Measurements from ENCODE around the gene PRKN.

The PRKN gene

GRCh38 chr6:161487694-161488093 is 1239.9 kb downstream of the PRKN start:
- in situ Hi-C loops (cut with MboI; ENCODE audit: low pct_unique_long_range_greater_than_20kb, low sequenced_read_pairs, unreplicated experiment) = no loop called here
- no peak for DNase-seq (ENCODE audit: low spot score)

GRCh38 chr6:161487217-161487531 is 1240.4 kb downstream of the PRKN start:
- in situ Hi-C loops (cut with MboI; ENCODE audit: low pct_unique_long_range_greater_than_20kb, low sequenced_read_pairs, unreplicated experiment) = no loop called here

More at GRCh38 chr6:161487694-161488093, 1239.9 kb downstream of the PRKN start:
- no peak for TF ChIP-seq CTCF (IDR thresholded peaks at IDR 0.05; ENCODE audit: extremely low read depth, insufficient read depth, missing control alignments)

GRCh38 chr6:161486361-161487216 is 1241.0 kb downstream of the PRKN start:
- TF ChIP-seq CTCF (IDR thresholded peaks at IDR 0.05; ENCODE audit: extremely low read depth, insufficient read depth, missing control alignments) = no peak
- DNase-seq (ENCODE audit: low spot score) = no peak
- in situ Hi-C loops (cut with MboI; ENCODE audit: low pct_unique_long_range_greater_than_20kb, low sequenced_read_pairs, unreplicated experiment) = no loop called here

More at GRCh38 chr6:161487217-161487531, 1240.4 kb downstream of the PRKN start:
- no peak for DNase-seq (ENCODE audit: low spot score)
- TF ChIP-seq CTCF (IDR thresholded peaks at IDR 0.05; ENCODE audit: extremely low read depth, insufficient read depth, missing control alignments) = no peak

GRCh38 chr6:161482517-161482858 is 1245.1 kb downstream of the PRKN start:
- DNase-seq (ENCODE audit: low spot score) = no peak
- in situ Hi-C loops (cut with MboI; ENCODE audit: low pct_unique_long_range_greater_than_20kb, low sequenced_read_pairs, unreplicated experiment) = no loop called here
- TF ChIP-seq CTCF (IDR thresholded peaks at IDR 0.05; ENCODE audit: extremely low read depth, insufficient read depth, missing control alignments) = no peak

- no peak for TF ChIP-seq CTCF (IDR thresholded peaks at IDR 0.05; ENCODE audit: extremely low read depth, insufficient read depth, missing control alignments)
- in situ Hi-C loops (cut with MboI; ENCODE audit: low pct_unique_long_range_greater_than_20kb, low sequenced_read_pairs, unreplicated experiment) = no loop called here
- no peak for DNase-seq (ENCODE audit: low spot score)
These were observed 1245.6 kb downstream of the PRKN start for GRCh38 chr6:161481786-161482516.

- no peak for TF ChIP-seq CTCF (IDR thresholded peaks at IDR 0.05; ENCODE audit: extremely low read depth, insufficient read depth, missing control alignments)
- no peak for DNase-seq (ENCODE audit: low spot score)
- in situ Hi-C loops (cut with MboI; ENCODE audit: low pct_unique_long_range_greater_than_20kb, low sequenced_read_pairs, unreplicated experiment) = no loop called here
These were observed 1247.0 kb downstream of the PRKN start for GRCh38 chr6:161480421-161481155.
